HepG2 (cell line): ENCODE results near the gene LENEP. TPM values are rescaled to one million over a fixed set of nuclear protein-coding genes. Genes with fewer than 3 reads are reported as not detected.
A peak's percentile ranks its signal among the peaks of the same experiment; 100 is the strongest.

Experiments used
- ARNTL ChIP-seq: sonication (generic); formaldehyde crosslinking; IDR thresholded peaks from 2 replicates; pipeline ENCODE4 v1.4.0; 2020; ENCODE audit warnings: mild to moderate bottlenecking, missing genetic modification reagents
- ELF4 ChIP-seq: sonication (generic); formaldehyde crosslinking; IDR thresholded peaks from 2 replicates; pipeline ENCODE4 v1.5.0; 2020; ENCODE audit warnings: missing genetic modification reagents, mild to moderate bottlenecking, moderate library complexity, borderline replicate concordance
- ETV6 ChIP-seq: sonication (generic); formaldehyde crosslinking; conservative IDR thresholded peaks from 2 replicates; pipeline ENCODE4 v1.4.0; 2020; ENCODE audit warnings: missing genetic modification reagents
- HCFC1 ChIP-seq: fragments of 150-350 bp; IDR thresholded peaks from 2 replicates; pipeline ENCODE4 v1.6.1; 2014; ENCODE audit warnings: low read depth, low read length
- HNF4G ChIP-seq, 2 experiments: sonication (generic) in 1 of 2; formaldehyde crosslinking in 1 of 2; IDR thresholded peaks; 2 replicates each; pipeline versions ENCODE4 v1.4.0 to v1.6.1; 2011 to 2020; ENCODE audit warnings: borderline replicate concordance in 2 of 2, low read depth in 2 of 2, mild to moderate bottlenecking in 2 of 2, low read length in 1 of 2, missing genetic modification reagents in 1 of 2, moderate library complexity in 1 of 2
- KLF16 ChIP-seq, 2 experiments: sonication (generic) in 1 of 2; formaldehyde crosslinking in 1 of 2; IDR thresholded peaks; 2 replicates each; pipeline versions ENCODE4 v1.6.1 to v1.8.0; 2016 to 2023; ENCODE audit warnings: missing genetic modification reagents in 2 of 2, missing compliant biosample characterization in 1 of 2
- LCORL ChIP-seq, 2 experiments: fragments of 450-650 bp in 1 of 2; sonication (generic) in 1 of 2; formaldehyde crosslinking in 1 of 2; IDR thresholded peaks; 2 replicates each; pipeline versions ENCODE4 v1.5.0 to v1.6.1; 2017 to 2020; ENCODE audit warnings: antibody characterized with exemption in 1 of 2, missing genetic modification reagents in 1 of 2
- NCOA2 ChIP-seq: sonication (generic); formaldehyde crosslinking; IDR thresholded peaks from 2 replicates; pipeline ENCODE4 v1.8.0; 2022; ENCODE audit warnings: inconsistent platforms
- TGIF2 ChIP-seq: IDR thresholded peaks from 2 replicates; pipeline ENCODE4 v1.6.1; 2016; ENCODE audit warnings: control low read depth, missing compliant biosample characterization
- TRAFD1 ChIP-seq: sonication (generic); formaldehyde crosslinking; IDR thresholded peaks from 2 replicates; pipeline ENCODE4 v1.5.1; 2020; ENCODE audit warnings: missing genetic modification reagents, mild to moderate bottlenecking, borderline replicate concordance
- USF2 ChIP-seq, 2 experiments: sonication (generic) in 1 of 2; formaldehyde crosslinking in 1 of 2; IDR thresholded peaks; 2 replicates each; pipeline versions ENCODE4 v1.5.1 to v1.6.1; 2011 to 2020; ENCODE audit warnings: borderline replicate concordance in 1 of 2, low read depth in 1 of 2, low read length in 1 of 2, mild to moderate bottlenecking in 1 of 2, missing genetic modification reagents in 1 of 2, moderate library complexity in 1 of 2
- ZNF101 ChIP-seq: sonication (generic); formaldehyde crosslinking; IDR thresholded peaks from 2 replicates; pipeline ENCODE4 v1.4.0; 2020; ENCODE audit warnings: mild to moderate bottlenecking, low read depth, missing genetic modification reagents, borderline replicate concordance
- ZNF280B ChIP-seq: sonication (generic); formaldehyde crosslinking; IDR thresholded peaks from 2 replicates; pipeline ENCODE4 v1.5.0; 2020; ENCODE audit warnings: missing genetic modification reagents, mild to moderate bottlenecking, borderline replicate concordance
- ZNF382 ChIP-seq: sonication (generic); formaldehyde crosslinking; IDR thresholded peaks from 2 replicates; pipeline ENCODE4 v1.5.0; 2020; ENCODE audit warnings: missing genetic modification reagents, mild to moderate bottlenecking, borderline replicate concordance
- ZNF512 ChIP-seq: sonication (generic); formaldehyde crosslinking; IDR thresholded peaks from 2 replicates; pipeline ENCODE4 v1.4.0; 2020; ENCODE audit warnings: mild to moderate bottlenecking, missing genetic modification reagents
- ZNF546 ChIP-seq: sonication (generic); formaldehyde crosslinking; conservative IDR thresholded peaks from 2 replicates; pipeline ENCODE4 v1.8.1; 2023; ENCODE audit warnings: mild to moderate bottlenecking, missing genetic modification reagents
- ZNF776 ChIP-seq: sonication (generic); formaldehyde crosslinking; IDR thresholded peaks from 2 replicates; pipeline ENCODE4 v1.4.0; 2020; ENCODE audit warnings: mild to moderate bottlenecking, missing genetic modification reagents
- ZNF777 ChIP-seq: sonication (generic); formaldehyde crosslinking; IDR thresholded peaks from 2 replicates; pipeline ENCODE4 v1.4.0; 2020; ENCODE audit warnings: missing genetic modification reagents
- ZNF83 ChIP-seq: sonication (generic); formaldehyde crosslinking; IDR thresholded peaks from 2 replicates; pipeline ENCODE4 v1.4.0; 2020; ENCODE audit warnings: missing genetic modification reagents, mild to moderate bottlenecking, borderline replicate concordance
- ZSCAN29 ChIP-seq: sonication (generic); formaldehyde crosslinking; conservative IDR thresholded peaks from 2 replicates; pipeline ENCODE4 v1.4.0; 2020; ENCODE audit warnings: mild to moderate bottlenecking, missing genetic modification reagents
- polyA plus RNA-seq, 8 experiments: library from polyadenylated mRNA; depleted of rRNA in 3 of 8; stranded (reverse) in 7 of 8; unstranded in 1 of 8; fragments of >200 nt; fragmentation: Illumina TruSeq in 4 of 8; extraction: Trizol in 4 of 8; gene quantifications; 2 replicates each; pipeline versions ENCODE4 v1.2.1 to v1.2.3, GENCODE V29; 2011 to 2016; ENCODE audit warnings: low read depth in 4 of 8, missing spikeins in 1 of 8, mixed read lengths in 1 of 8; ENCODE audit not compliant: insufficient read depth in 1 of 8
- total RNA-seq, 5 experiments: library from RNA; depleted of rRNA; stranded (reverse); fragments of >200 nt; fragmentation: Illumina TruSeq; extraction: Trizol; gene quantifications; 2 replicates each; pipeline ENCODE4 v1.2.3, GENCODE V29; 2016; ENCODE audit warnings: low read depth in 1 of 5

Gene LENEP
- total and polyA plus RNA-seq, 2 of the 13 experiments (the other 11 are each of a cell fraction or from before 2014, with no cell fraction given): 0.29 TPM; not detected in 1

- TF ChIP-seq ZNF546 (CRISPR knock-in tag) (no peak), ZNF83 (CRISPR knock-in tag) (no peak), HCFC1 (peak; percentile 8; the same call in 1 of the 2 replicates), NCOA2 (CRISPR knock-in tag) (no peak; the same call in 1 of the 2 replicates), ZNF776 (peak; percentile 86), ETV6 (CRISPR knock-in tag) (peak; percentile 49; the same call in 1 of the 2 replicates), ZNF777 (CRISPR knock-in tag) (peak; percentile 48), LCORL (IDR thresholded peaks at IDR 0.05) (no peak), LCORL (CRISPR knock-in tag; IDR thresholded peaks at IDR 0.05) (peak; percentile 93), ZNF101 (CRISPR knock-in tag) (no peak), ARNTL (peak; percentile 34; the same call in 1 of the 2 replicates), TRAFD1 (CRISPR knock-in tag) (no peak), ZNF512 (CRISPR knock-in tag) (no peak; the same call in 1 of the 2 replicates), ELF4 (CRISPR knock-in tag) (no peak; the same call in 1 of the 2 replicates), ZNF382 (CRISPR knock-in tag) (no peak), ZNF280B (CRISPR knock-in tag) (no peak), KLF16 (CRISPR knock-in tag; IDR thresholded peaks at IDR 0.05) (peak in 1 of 2 experiments; percentile 96; a peak in 2 of 4 replicates), ZSCAN29 (no peak), USF2 (IDR thresholded peaks at IDR 0.05; ENCODE audit: low read depth, low read length) (no peak), USF2 (CRISPR knock-in tag; IDR thresholded peaks at IDR 0.05; ENCODE audit: borderline replicate concordance) (no peak), HNF4G (IDR thresholded peaks at IDR 0.05; ENCODE audit: borderline replicate concordance, low read depth, low read length) (no peak), HNF4G (CRISPR knock-in tag; IDR thresholded peaks at IDR 0.05; ENCODE audit: borderline replicate concordance, low read depth) (no peak), TGIF2 (CRISPR knock-in tag) (0 out of 2 replicates have a peak, but pooled peaks have one; percentile 21)
Observed at GRCh38 chr1:155017041-155017945, 23.9 kb downstream of the LENEP start (continued).
